CD4-positive, alpha-beta T cell treated with Interleukin-2 at 100 ng/mL for 4 hours (primary cell): Measurements from ENCODE around the gene PLVAP.

Experiments
- DNase-seq: peaks from one replicate; pipeline ENCODE4 v3.0.0-alpha.2; 2020; ENCODE audit warnings: low spot score

The PLVAP gene

GRCh38 chr19:17376935-17377600 lies at the start of gene PLVAP:
Gene PLVAP (minus strand): TSS chr19:17377342. CDS start chr19:17377288, 54 bp downstream.
- no peak for DNase-seq

GRCh38 chr19:17424743-17425365 lies 47.7 kb upstream of the PLVAP start:
- no peak for DNase-seq

- no peak for DNase-seq
Observed at GRCh38 chr19:17423429-17424208, 46.5 kb upstream of the PLVAP start.

- no peak for DNase-seq
Observed at GRCh38 chr19:17421942-17422341, 44.8 kb upstream of the PLVAP start.

- DNase-seq: peak; percentile 23
Observed at GRCh38 chr19:17420475-17420924, 43.4 kb upstream of the PLVAP start.

- peak; percentile 97 for DNase-seq
Observed at GRCh38 chr19:17419621-17420474, 42.7 kb upstream of the PLVAP start, which contains the start of gene MVB12A. Gene MVB12A (plus strand): TSS chr19:17420047. CDS start chr19:17420136, 89 bp downstream.

- no peak for DNase-seq
Observed at GRCh38 chr19:17419154-17419620, 42.0 kb upstream of the PLVAP start.

GRCh38 chr19:17418710-17419109 lies 41.6 kb upstream of the PLVAP start:
- no peak for DNase-seq

- DNase-seq: no peak
Observed at GRCh38 chr19:17415121-17415520, 38.0 kb upstream of the PLVAP start.

GRCh38 chr19:17414097-17414496 lies 37.0 kb upstream of the PLVAP start:
- no peak for DNase-seq

GRCh38 chr19:17411801-17412200 lies 34.7 kb upstream of the PLVAP start:
- DNase-seq: no peak

GRCh38 chr19:17409990-17410389 lies 32.8 kb upstream of the PLVAP start:
- DNase-seq: no peak

- no peak for DNase-seq
Observed at GRCh38 chr19:17406887-17407196, 29.7 kb upstream of the PLVAP start.

- no peak for DNase-seq
Observed at GRCh38 chr19:17406046-17406886, 29.1 kb upstream of the PLVAP start.

- DNase-seq: peak; percentile 74
Observed at GRCh38 chr19:17405250-17406045, 28.3 kb upstream of the PLVAP start, which contains the start of gene BST2. Gene BST2 (minus strand): TSS chr19:17405630. CDS start chr19:17405575, 55 bp downstream.

- no peak for DNase-seq
Observed at GRCh38 chr19:17404621-17405249, 27.6 kb upstream of the PLVAP start.

- no peak for DNase-seq
Observed at GRCh38 chr19:17404015-17404414, 26.9 kb upstream of the PLVAP start.

- DNase-seq: no peak
Observed at GRCh38 chr19:17402982-17403855, 26.1 kb upstream of the PLVAP start.

GRCh38 chr19:17401628-17402027 lies 24.5 kb upstream of the PLVAP start:
- no peak for DNase-seq
